ENCODE data around the gene CYP24A1.

Gene CYP24A1

GRCh38 chr20:54173653-54174456, at the start of gene CYP24A1:
CYP24A1 (minus strand) TSS chr20:54173986; CDS start chr20:54173579, 407 bp downstream.
- Histone ChIP-seq H2AFZ (ENCODE audit: low read depth, low read length) (no peak within 1 kb of the TSS), H3K27me3 (ENCODE audit: insufficient read depth, low read length) (peaks cover 72% of the 10 kb centered on the region), H3K36me3 (ENCODE audit: insufficient read depth, low read length) (no peaks in the 10 kb centered on the region)

GRCh38 chr20:54223285-54223684, 49.5 kb upstream of the CYP24A1 start:
- Histone ChIP-seq H3K4me3 (ENCODE audit: low read length) (no peak overlapping the region), H3K27me3 (ENCODE audit: insufficient read depth, low read length) (no peaks in the 10 kb centered on the region), H3K4me1 (ENCODE audit: insufficient read depth, low read length) (no peaks in the 10 kb centered on the region), H3K9me3 (ENCODE audit: low read length) (peaks cover 2% of the 10 kb centered on the region), H2AFZ (ENCODE audit: low read depth, low read length) (no peak overlapping the region), H3K36me3 (ENCODE audit: insufficient read depth, low read length) (peaks cover 5% of the 10 kb centered on the region)

More at GRCh38 chr20:54173653-54174456, at the start of gene CYP24A1:
- Histone ChIP-seq H3K4me1 (ENCODE audit: insufficient read depth, low read length) (no peaks in the 10 kb centered on the region), H3K9me3 (ENCODE audit: low read length) (no peaks in the 10 kb centered on the region), H3K4me3 (ENCODE audit: low read length) (no peak within 1 kb of the TSS)

- H3K4me1 ChIP-seq (ENCODE audit: insufficient read depth, low read length) = no peaks in the 10 kb centered on the region
- no peak overlapping the region for H3K4me3 ChIP-seq (ENCODE audit: low read length)
- H3K9me3 ChIP-seq (ENCODE audit: low read length) = peaks cover 2% of the 10 kb centered on the region
- peaks cover 10% of the 10 kb centered on the region for H3K36me3 ChIP-seq (ENCODE audit: insufficient read depth, low read length)
- H3K27me3 ChIP-seq (ENCODE audit: insufficient read depth, low read length) = no peaks in the 10 kb centered on the region
- no peak overlapping the region for H2AFZ ChIP-seq (ENCODE audit: low read depth, low read length)
These were observed 48.5 kb upstream of the CYP24A1 start for GRCh38 chr20:54221996-54222890.

- Histone ChIP-seq H3K27me3 (ENCODE audit: insufficient read depth, low read length) (no peaks in the 10 kb centered on the region), H3K4me1 (ENCODE audit: insufficient read depth, low read length) (no peaks in the 10 kb centered on the region), H3K36me3 (ENCODE audit: insufficient read depth, low read length) (peaks cover 14% of the 10 kb centered on the region), H3K9me3 (ENCODE audit: low read length) (peaks cover 2% of the 10 kb centered on the region), H2AFZ (ENCODE audit: low read depth, low read length) (no peak overlapping the region), H3K4me3 (ENCODE audit: low read length) (no peak overlapping the region)
These were observed 47.6 kb upstream of the CYP24A1 start for GRCh38 chr20:54221353-54221752.

- H3K4me1 ChIP-seq (ENCODE audit: insufficient read depth, low read length) = no peaks in the 10 kb centered on the region
- peaks cover 20% of the 10 kb centered on the region for H3K36me3 ChIP-seq (ENCODE audit: insufficient read depth, low read length)
- H2AFZ ChIP-seq (ENCODE audit: low read depth, low read length) = no peak overlapping the region
- no peaks in the 10 kb centered on the region for H3K27me3 ChIP-seq (ENCODE audit: insufficient read depth, low read length)
- no peak overlapping the region for H3K4me3 ChIP-seq (ENCODE audit: low read length)
- peaks cover 2% of the 10 kb centered on the region for H3K9me3 ChIP-seq (ENCODE audit: low read length)
These were observed 46.9 kb upstream of the CYP24A1 start for GRCh38 chr20:54220722-54221121.

- no peak overlapping the region for H2AFZ ChIP-seq (ENCODE audit: low read depth, low read length)
These were observed 46.1 kb upstream of the CYP24A1 start for GRCh38 chr20:54219751-54220426.

GRCh38 chr20:54218470-54218869, 44.7 kb upstream of the CYP24A1 start:
- Histone ChIP-seq H3K27me3 (ENCODE audit: insufficient read depth, low read length) (no peaks in the 10 kb centered on the region), H3K4me1 (ENCODE audit: insufficient read depth, low read length) (no peaks in the 10 kb centered on the region), H2AFZ (ENCODE audit: low read depth, low read length) (no peak overlapping the region), H3K9me3 (ENCODE audit: low read length) (peaks cover 2% of the 10 kb centered on the region), H3K36me3 (ENCODE audit: insufficient read depth, low read length) (peaks cover 33% of the 10 kb centered on the region), H3K4me3 (ENCODE audit: low read length) (no peak overlapping the region)

More at GRCh38 chr20:54219751-54220426, 46.1 kb upstream of the CYP24A1 start:
- Histone ChIP-seq H3K4me1 (ENCODE audit: insufficient read depth, low read length) (no peaks in the 10 kb centered on the region), H3K36me3 (ENCODE audit: insufficient read depth, low read length) (peaks cover 28% of the 10 kb centered on the region), H3K27me3 (ENCODE audit: insufficient read depth, low read length) (no peaks in the 10 kb centered on the region), H3K9me3 (ENCODE audit: low read length) (peaks cover 2% of the 10 kb centered on the region), H3K4me3 (ENCODE audit: low read length) (no peak overlapping the region)

GRCh38 chr20:54217762-54218161, 44.0 kb upstream of the CYP24A1 start:
- H3K36me3 ChIP-seq (ENCODE audit: insufficient read depth, low read length) = peaks cover 33% of the 10 kb centered on the region
- H3K4me3 ChIP-seq (ENCODE audit: low read length) = no peak overlapping the region
- H3K27me3 ChIP-seq (ENCODE audit: insufficient read depth, low read length) = no peaks in the 10 kb centered on the region
- H2AFZ ChIP-seq (ENCODE audit: low read depth, low read length) = no peak overlapping the region
- H3K4me1 ChIP-seq (ENCODE audit: insufficient read depth, low read length) = no peaks in the 10 kb centered on the region
- peaks cover 2% of the 10 kb centered on the region for H3K9me3 ChIP-seq (ENCODE audit: low read length)

- Histone ChIP-seq H3K36me3 (ENCODE audit: insufficient read depth, low read length) (peaks cover 42% of the 10 kb centered on the region), H2AFZ (ENCODE audit: low read depth, low read length) (no peak overlapping the region), H3K27me3 (ENCODE audit: insufficient read depth, low read length) (no peaks in the 10 kb centered on the region), H3K4me1 (ENCODE audit: insufficient read depth, low read length) (no peaks in the 10 kb centered on the region), H3K9me3 (ENCODE audit: low read length) (no peaks in the 10 kb centered on the region), H3K4me3 (ENCODE audit: low read length) (no peak overlapping the region)
These were observed 41.5 kb upstream of the CYP24A1 start for GRCh38 chr20:54215157-54215789.

- Histone ChIP-seq H3K27me3 (ENCODE audit: insufficient read depth, low read length) (no peaks in the 10 kb centered on the region), H3K9me3 (ENCODE audit: low read length) (no peaks in the 10 kb centered on the region), H3K4me3 (ENCODE audit: low read length) (no peak overlapping the region), H3K36me3 (ENCODE audit: insufficient read depth, low read length) (peaks cover 43% of the 10 kb centered on the region), H2AFZ (ENCODE audit: low read depth, low read length) (no peak overlapping the region), H3K4me1 (ENCODE audit: insufficient read depth, low read length) (peaks cover 3% of the 10 kb centered on the region)
These were observed 40.8 kb upstream of the CYP24A1 start for GRCh38 chr20:54214566-54214965.

- no peaks in the 10 kb centered on the region for H3K27me3 ChIP-seq (ENCODE audit: insufficient read depth, low read length)
- peaks cover 38% of the 10 kb centered on the region for H3K36me3 ChIP-seq (ENCODE audit: insufficient read depth, low read length)
- H3K4me1 ChIP-seq (ENCODE audit: insufficient read depth, low read length) = peaks cover 10% of the 10 kb centered on the region
- no peak overlapping the region for H2AFZ ChIP-seq (ENCODE audit: low read depth, low read length)
- no peak overlapping the region for H3K4me3 ChIP-seq (ENCODE audit: low read length)
- H3K9me3 ChIP-seq (ENCODE audit: low read length) = no peaks in the 10 kb centered on the region
These were observed 39.1 kb upstream of the CYP24A1 start for GRCh38 chr20:54212871-54213270.

GRCh38 chr20:54212226-54212625, 38.4 kb upstream of the CYP24A1 start:
- Histone ChIP-seq H3K36me3 (ENCODE audit: insufficient read depth, low read length) (peaks cover 32% of the 10 kb centered on the region), H3K4me3 (ENCODE audit: low read length) (no peak overlapping the region), H3K27me3 (ENCODE audit: insufficient read depth, low read length) (no peaks in the 10 kb centered on the region), H2AFZ (ENCODE audit: low read depth, low read length) (no peak overlapping the region), H3K9me3 (ENCODE audit: low read length) (no peaks in the 10 kb centered on the region), H3K4me1 (ENCODE audit: insufficient read depth, low read length) (peaks cover 10% of the 10 kb centered on the region)

All from neuron (in vitro differentiated cells).